Activated naive CD8-positive, alpha-beta T cell (primary cell): ENCODE data around the gene CFAP65.

Source experiments
- H3K27ac Mint-ChIP-seq: one replicate; pipeline ENCODE4 v1.8.0; 2021; ENCODE audit warnings: mixed read lengths
- H3K27me3 Mint-ChIP-seq: one replicate; pipeline ENCODE4 v1.8.0; 2021; ENCODE audit warnings: mixed read lengths
- H3K36me3 Mint-ChIP-seq: one replicate; pipeline ENCODE4 v1.8.0; 2021; ENCODE audit warnings: mixed read lengths
- H3K4me1 Mint-ChIP-seq: one replicate; pipeline ENCODE4 v1.8.0; 2021; ENCODE audit warnings: low read depth, mixed read lengths
- H3K4me3 Mint-ChIP-seq: one replicate; pipeline ENCODE4 v1.8.0; 2021; ENCODE audit warnings: mild to moderate bottlenecking, mixed read lengths
- H3K9me3 Mint-ChIP-seq: one replicate; pipeline ENCODE4 v1.8.0; 2021; ENCODE audit warnings: low read depth, mixed read lengths

The CFAP65 gene

GRCh38 chr2:219041252-219041651 lies at the start of gene CFAP65:
CFAP65 (minus strand) TSS chr2:219041516; CDS start chr2:219039048, 2,468 bp downstream.
- Mint-ChIP-seq H3K4me1 (peaks cover 6% of the 10 kb centered on the region), H3K4me3 (peak within 1 kb of the TSS; percentile 84), H3K27ac (no peak within 1 kb of the TSS), H3K27me3 (peaks cover 33% of the 10 kb centered on the region), H3K9me3 (no peaks in the 10 kb centered on the region), H3K36me3 (no peaks in the 10 kb centered on the region)

GRCh38 chr2:219090436-219091299 lies 49.4 kb upstream of the CFAP65 start:
- Mint-ChIP-seq H3K9me3 (no peaks in the 10 kb centered on the region), H3K4me1 (peaks cover 5% of the 10 kb centered on the region), H3K4me3 (no peak overlapping the region), H3K36me3 (peaks cover 19% of the 10 kb centered on the region), H3K27me3 (no peaks in the 10 kb centered on the region), H3K27ac (no peak overlapping the region)

- H3K4me1 Mint-ChIP-seq: peaks cover 14% of the 10 kb centered on the region
- H3K27me3 Mint-ChIP-seq: no peaks in the 10 kb centered on the region
- no peaks in the 10 kb centered on the region for H3K9me3 Mint-ChIP-seq
- H3K27ac Mint-ChIP-seq: no peak overlapping the region
- H3K4me3 Mint-ChIP-seq: no peak overlapping the region
- H3K36me3 Mint-ChIP-seq: peaks cover 16% of the 10 kb centered on the region
These were observed 48.0 kb upstream of the CFAP65 start for GRCh38 chr2:219089330-219089729.

GRCh38 chr2:219087848-219088247 lies 46.5 kb upstream of the CFAP65 start:
- H3K4me1 Mint-ChIP-seq: peaks cover 14% of the 10 kb centered on the region
- no peaks in the 10 kb centered on the region for H3K9me3 Mint-ChIP-seq
- peaks cover 14% of the 10 kb centered on the region for H3K36me3 Mint-ChIP-seq
- no peak overlapping the region for H3K27ac Mint-ChIP-seq
- H3K27me3 Mint-ChIP-seq: no peaks in the 10 kb centered on the region
- no peak overlapping the region for H3K4me3 Mint-ChIP-seq

- H3K27me3 Mint-ChIP-seq: no peaks in the 10 kb centered on the region
- peaks cover 14% of the 10 kb centered on the region for H3K4me1 Mint-ChIP-seq
- no peak overlapping the region for H3K27ac Mint-ChIP-seq
- no peak overlapping the region for H3K4me3 Mint-ChIP-seq
- peaks cover 14% of the 10 kb centered on the region for H3K36me3 Mint-ChIP-seq
- H3K9me3 Mint-ChIP-seq: no peaks in the 10 kb centered on the region
These were observed 46.0 kb upstream of the CFAP65 start for GRCh38 chr2:219087361-219087760.

- H3K4me1 Mint-ChIP-seq: peaks cover 14% of the 10 kb centered on the region
- peaks cover 14% of the 10 kb centered on the region for H3K36me3 Mint-ChIP-seq
- no peaks in the 10 kb centered on the region for H3K27me3 Mint-ChIP-seq
- H3K4me3 Mint-ChIP-seq: no peak overlapping the region
- no peak overlapping the region for H3K27ac Mint-ChIP-seq
- H3K9me3 Mint-ChIP-seq: no peaks in the 10 kb centered on the region
These were observed 44.9 kb upstream of the CFAP65 start for GRCh38 chr2:219086196-219086595.

GRCh38 chr2:219084791-219085190 lies 43.5 kb upstream of the CFAP65 start:
- no peaks in the 10 kb centered on the region for H3K9me3 Mint-ChIP-seq
- H3K4me3 Mint-ChIP-seq: no peak overlapping the region
- peaks cover 6% of the 10 kb centered on the region for H3K36me3 Mint-ChIP-seq
- H3K4me1 Mint-ChIP-seq: peaks cover 14% of the 10 kb centered on the region
- H3K27ac Mint-ChIP-seq: no peak overlapping the region
- H3K27me3 Mint-ChIP-seq: no peaks in the 10 kb centered on the region

GRCh38 chr2:219082332-219082958 lies 41.1 kb upstream of the CFAP65 start:
- H3K4me1 Mint-ChIP-seq: peaks cover 14% of the 10 kb centered on the region
- H3K27me3 Mint-ChIP-seq: no peaks in the 10 kb centered on the region
- H3K9me3 Mint-ChIP-seq: no peaks in the 10 kb centered on the region
- no peaks in the 10 kb centered on the region for H3K36me3 Mint-ChIP-seq
- no peak overlapping the region for H3K27ac Mint-ChIP-seq
- no peak overlapping the region for H3K4me3 Mint-ChIP-seq

GRCh38 chr2:219081701-219082331 lies 40.5 kb upstream of the CFAP65 start:
- Mint-ChIP-seq H3K4me3 (no peak overlapping the region), H3K4me1 (peaks cover 11% of the 10 kb centered on the region), H3K36me3 (no peaks in the 10 kb centered on the region), H3K27ac (no peak overlapping the region), H3K9me3 (no peaks in the 10 kb centered on the region), H3K27me3 (no peaks in the 10 kb centered on the region)

- Mint-ChIP-seq H3K4me1 (peaks cover 11% of the 10 kb centered on the region), H3K4me3 (no peak overlapping the region), H3K9me3 (no peaks in the 10 kb centered on the region), H3K36me3 (no peaks in the 10 kb centered on the region), H3K27me3 (no peaks in the 10 kb centered on the region), H3K27ac (no peak overlapping the region)
These were observed 39.8 kb upstream of the CFAP65 start for GRCh38 chr2:219081096-219081495.

GRCh38 chr2:219079417-219079816 lies 38.1 kb upstream of the CFAP65 start:
- Mint-ChIP-seq H3K27me3 (no peaks in the 10 kb centered on the region), H3K36me3 (no peaks in the 10 kb centered on the region), H3K4me1 (no peaks in the 10 kb centered on the region), H3K4me3 (no peak overlapping the region), H3K9me3 (no peaks in the 10 kb centered on the region), H3K27ac (no peak overlapping the region)

- Mint-ChIP-seq H3K27ac (no peak overlapping the region), H3K4me1 (no peaks in the 10 kb centered on the region), H3K27me3 (no peaks in the 10 kb centered on the region), H3K4me3 (no peak overlapping the region), H3K36me3 (no peaks in the 10 kb centered on the region), H3K9me3 (no peaks in the 10 kb centered on the region)
These were observed 37.6 kb upstream of the CFAP65 start for GRCh38 chr2:219078951-219079350.

GRCh38 chr2:219078126-219078525 lies 36.8 kb upstream of the CFAP65 start:
- Mint-ChIP-seq H3K27me3 (no peaks in the 10 kb centered on the region), H3K27ac (no peak overlapping the region), H3K4me1 (no peaks in the 10 kb centered on the region), H3K36me3 (no peaks in the 10 kb centered on the region), H3K9me3 (no peaks in the 10 kb centered on the region), H3K4me3 (no peak overlapping the region)

- H3K27me3 Mint-ChIP-seq: no peaks in the 10 kb centered on the region
- no peaks in the 10 kb centered on the region for H3K4me1 Mint-ChIP-seq
- no peak overlapping the region for H3K4me3 Mint-ChIP-seq
- H3K36me3 Mint-ChIP-seq: peaks cover 2% of the 10 kb centered on the region
- H3K9me3 Mint-ChIP-seq: no peaks in the 10 kb centered on the region
- no peak overlapping the region for H3K27ac Mint-ChIP-seq
These were observed 34.9 kb upstream of the CFAP65 start for GRCh38 chr2:219076253-219076652.

- H3K4me1 Mint-ChIP-seq: no peaks in the 10 kb centered on the region
- H3K27me3 Mint-ChIP-seq: no peaks in the 10 kb centered on the region
- no peak overlapping the region for H3K27ac Mint-ChIP-seq
- peaks cover 7% of the 10 kb centered on the region for H3K36me3 Mint-ChIP-seq
- no peaks in the 10 kb centered on the region for H3K9me3 Mint-ChIP-seq
- H3K4me3 Mint-ChIP-seq: no peak overlapping the region
These were observed 32.3 kb upstream of the CFAP65 start for GRCh38 chr2:219073413-219074129.
